Measurements from ENCODE around the gene SOX12.
A peak's percentile ranks its signal among the peaks of the same experiment; 100 is the strongest.
"Not testable (repeated sequence)": the region's sequence is repeated elsewhere in the genome, so short reads cannot be mapped to it uniquely, and the experiment has no call there.

The SOX12 gene

DNA sequence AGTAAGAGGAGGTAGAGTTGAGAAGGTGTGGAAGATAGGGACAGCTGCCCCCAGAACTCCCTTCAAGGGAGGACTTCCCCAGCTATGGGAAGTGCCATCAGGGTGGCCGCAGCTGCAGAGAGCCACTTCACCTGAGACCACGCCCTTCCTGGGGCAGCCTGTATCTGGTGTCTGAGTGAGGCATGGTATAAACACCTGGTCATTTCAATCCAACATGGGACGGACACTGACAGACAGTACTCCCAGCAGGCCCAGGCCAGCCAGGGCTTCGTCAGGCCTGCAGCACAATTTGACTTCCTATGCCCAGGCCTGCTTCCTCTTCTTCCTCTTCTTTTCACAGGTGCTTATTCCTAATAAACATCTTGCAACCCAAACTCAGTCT lies 4.5 kb downstream of the SOX12 start:
- no peak for DNase-seq

DNA sequence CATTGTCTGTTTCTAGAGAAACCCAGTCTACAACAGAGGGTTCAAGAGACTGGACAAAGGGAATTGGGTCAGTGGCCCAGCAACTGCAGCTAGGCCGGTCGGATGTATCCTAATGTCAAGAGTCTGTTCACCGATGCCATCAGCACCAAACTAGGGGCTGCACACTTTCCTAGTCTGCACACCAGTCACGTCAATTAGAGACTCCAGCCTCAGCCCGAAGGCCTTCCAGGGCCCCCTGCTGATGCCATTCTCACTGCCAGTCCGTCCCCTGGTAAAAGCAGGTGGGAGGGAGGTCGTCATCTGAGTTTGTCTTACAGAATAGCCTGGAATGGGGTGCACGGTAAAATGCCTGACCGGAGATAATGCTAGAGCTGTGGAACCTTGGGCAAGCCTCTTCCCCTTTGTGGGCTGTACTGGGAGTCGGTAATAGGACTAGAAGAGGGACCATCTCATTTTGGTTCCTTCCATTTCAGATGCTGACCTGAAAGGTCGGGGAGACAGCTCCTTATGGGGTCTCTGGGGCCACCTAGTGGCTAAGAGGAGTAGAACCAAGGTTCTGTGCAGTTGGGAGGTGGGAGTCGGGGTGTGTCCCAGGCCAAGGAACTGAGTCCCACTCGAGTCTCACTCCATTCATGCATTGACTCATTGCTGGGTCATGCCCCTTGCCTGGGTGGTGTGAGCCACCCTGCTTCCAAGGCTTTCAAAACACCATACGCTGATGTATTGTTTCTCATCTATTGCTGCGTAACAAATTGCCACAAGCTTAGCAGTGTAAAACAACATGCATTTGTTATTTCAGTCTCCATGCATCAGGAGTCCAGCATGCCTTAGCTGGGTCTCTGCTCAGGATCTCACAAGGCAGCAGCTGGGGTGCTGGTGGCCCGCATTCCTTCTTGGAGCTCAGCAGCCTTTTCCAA lies 5.1 kb downstream of the SOX12 start:
- no peak for DNase-seq

DNA sequence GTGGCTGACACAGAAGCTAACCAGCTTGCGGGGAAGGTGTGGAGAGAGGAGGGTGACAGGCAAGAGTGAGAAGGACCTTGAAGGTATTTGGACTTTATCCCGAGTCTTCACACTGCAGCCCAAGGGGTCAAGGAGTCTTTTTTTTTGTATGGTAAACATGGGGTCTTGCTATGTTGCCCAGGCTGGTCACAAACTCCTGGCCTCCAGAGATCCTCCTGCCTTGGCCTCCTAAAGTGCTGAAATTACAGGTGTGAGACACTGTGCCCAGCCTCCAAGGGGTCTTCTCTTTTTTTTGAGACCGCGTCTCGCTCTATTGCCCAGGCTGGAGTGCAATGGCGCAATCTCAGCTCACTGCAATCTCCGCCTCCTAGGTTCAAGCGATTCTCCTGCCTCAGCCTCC lies 9.2 kb downstream of the SOX12 start:
- DNase-seq, result no peak

DNA sequence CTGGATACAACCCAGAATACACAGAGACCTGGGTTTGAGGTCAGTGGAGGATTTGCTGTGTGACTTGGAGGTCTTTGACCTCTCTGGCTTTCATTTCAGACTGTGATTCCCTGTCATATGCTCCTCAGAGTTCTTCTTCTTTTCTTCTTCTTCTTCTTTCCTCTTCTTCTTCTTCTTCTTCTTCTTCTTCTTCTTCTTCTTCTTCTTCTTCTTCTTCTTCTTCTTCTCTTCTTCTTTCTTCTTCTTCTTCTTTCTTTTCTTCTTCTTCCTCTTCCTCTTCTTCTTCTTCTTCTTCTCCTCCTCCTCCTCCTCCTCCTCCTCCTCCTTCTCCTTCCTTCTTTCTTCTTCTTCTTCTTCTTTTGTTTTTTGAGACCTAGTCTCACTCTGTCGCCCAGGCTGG lies 10.7 kb downstream of the SOX12 start:
- not testable (repeated sequence) for DNase-seq

DNA sequence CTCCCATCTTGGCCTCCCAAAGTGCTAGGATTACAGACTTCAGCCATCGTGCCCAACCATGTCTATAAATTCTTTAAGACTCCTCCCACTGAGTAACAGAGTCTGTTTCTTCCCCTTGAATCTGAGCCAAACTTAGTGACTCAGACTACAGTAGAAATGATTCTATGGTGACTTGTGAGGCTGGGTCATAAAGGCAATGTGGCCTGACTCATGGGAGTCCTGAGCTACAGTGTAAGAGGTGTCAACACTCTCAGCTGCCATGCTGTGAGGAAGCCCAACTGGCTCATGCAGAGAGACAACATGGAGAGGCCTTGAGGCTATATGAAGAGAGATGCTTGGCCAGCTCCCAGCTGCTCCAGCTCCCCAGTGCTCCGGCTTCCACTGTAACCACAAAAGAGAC lies 16.3 kb downstream of the SOX12 start:
- no peak for DNase-seq

DNA sequence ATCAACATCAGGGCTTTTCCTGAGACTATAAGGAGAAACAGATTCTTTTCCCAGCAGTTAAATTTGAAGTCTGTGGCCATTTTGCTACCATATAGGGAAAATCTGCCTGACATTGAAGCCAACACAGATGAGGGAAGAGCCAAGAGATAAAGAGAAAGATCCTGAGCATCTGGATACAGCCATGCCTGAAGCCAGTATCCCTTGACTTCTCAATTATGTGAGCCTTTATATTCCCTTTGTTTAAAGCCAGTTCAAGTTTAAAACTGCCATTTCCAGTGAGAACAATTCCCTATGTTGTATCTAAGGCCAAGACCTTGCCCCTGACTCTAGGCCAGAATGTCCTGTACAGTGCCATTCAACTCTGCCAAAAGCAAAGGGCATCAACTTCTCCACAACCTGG lies 17.8 kb downstream of the SOX12 start:
- DNase-seq, result no peak

DNA sequence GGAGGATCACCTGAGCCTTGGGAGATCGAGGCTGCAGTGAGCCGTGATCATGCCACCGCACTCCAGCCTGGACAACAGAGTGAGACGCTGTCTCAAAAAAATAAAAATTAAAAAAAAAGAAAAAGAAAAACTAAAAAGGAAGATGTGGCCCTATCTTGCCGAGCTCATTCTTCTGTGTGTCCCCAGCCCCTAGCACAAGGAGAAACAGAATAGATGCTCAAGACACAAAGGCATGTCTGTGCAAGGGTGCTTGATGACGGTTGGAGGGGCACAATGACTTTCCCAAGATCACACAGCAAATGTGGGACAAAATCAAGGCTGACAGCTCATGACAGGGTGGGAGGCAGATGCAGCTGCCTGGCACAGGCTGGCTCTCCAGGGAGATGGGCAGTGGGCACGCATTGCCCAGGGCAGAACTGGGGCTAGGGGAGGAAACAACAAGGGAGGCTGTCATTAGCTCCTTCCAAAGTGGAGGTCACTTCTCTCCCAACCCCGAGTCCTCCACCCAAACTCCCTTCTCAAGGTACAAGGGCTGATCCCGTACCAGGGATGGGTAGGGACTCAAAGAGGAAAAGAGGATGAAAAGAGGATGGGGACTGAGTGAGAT lies 20.8 kb downstream of the SOX12 start:
- DNase-seq, result no peak

DNA sequence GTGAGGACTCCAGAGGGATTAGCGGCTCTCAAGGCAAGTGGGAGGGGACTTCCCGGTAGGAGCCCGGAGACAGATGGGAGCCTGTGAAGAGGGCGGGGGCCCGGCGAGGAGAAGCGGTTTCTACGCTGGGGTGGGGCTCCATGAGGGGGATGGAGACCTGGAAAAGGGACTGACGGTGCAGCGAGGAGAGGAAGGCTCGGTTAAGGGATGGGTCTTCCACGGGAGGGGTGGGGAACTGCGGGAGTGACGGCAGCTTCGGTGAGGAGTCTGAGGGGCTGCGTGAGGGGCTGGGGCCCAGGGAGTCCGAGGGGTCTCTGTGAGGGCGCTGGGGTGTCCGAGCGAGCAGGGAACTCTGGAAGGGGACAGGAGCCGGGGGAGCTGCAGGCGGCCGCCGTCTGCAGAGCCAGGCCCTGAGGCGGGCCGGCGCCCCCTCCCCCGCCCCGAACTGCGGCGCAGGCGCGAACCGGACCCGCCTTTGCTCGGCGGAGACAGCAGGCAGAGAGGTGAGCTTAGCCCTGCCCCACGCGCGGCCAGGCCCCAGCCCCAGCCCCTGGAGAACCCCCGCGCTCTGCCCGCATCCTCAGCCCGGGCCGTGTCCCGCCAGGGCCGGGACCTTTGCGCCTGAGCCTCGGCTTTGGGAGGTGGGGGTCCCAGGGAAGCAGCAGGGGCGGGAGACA lies 21.4 kb downstream of the SOX12 start, which contains the start of gene NRSN2:
NRSN2 (plus strand) TSS at position 472 of the 677 bp plus-strand sequence. CDS start 2,533 bp downstream, outside the sequence.
- DNase-seq, result no peak

DNA sequence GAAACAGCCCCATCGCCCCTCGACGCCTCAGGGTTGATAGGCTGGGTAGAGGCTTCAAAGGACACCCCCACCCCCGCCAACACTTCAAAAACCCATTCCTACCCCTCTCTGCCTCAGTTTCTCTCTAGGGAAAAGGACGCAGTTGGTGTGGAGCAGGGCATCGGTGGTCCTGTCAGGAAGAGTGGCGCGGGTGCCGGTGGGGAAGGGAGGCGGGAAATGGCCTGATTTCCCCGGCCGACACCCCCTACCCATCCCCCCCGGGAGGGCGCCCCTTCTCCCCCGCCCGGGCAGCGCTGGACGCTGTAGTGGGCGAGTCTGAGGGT lies 21.9 kb downstream of the SOX12 start:
- DNase-seq, result no peak

DNA sequence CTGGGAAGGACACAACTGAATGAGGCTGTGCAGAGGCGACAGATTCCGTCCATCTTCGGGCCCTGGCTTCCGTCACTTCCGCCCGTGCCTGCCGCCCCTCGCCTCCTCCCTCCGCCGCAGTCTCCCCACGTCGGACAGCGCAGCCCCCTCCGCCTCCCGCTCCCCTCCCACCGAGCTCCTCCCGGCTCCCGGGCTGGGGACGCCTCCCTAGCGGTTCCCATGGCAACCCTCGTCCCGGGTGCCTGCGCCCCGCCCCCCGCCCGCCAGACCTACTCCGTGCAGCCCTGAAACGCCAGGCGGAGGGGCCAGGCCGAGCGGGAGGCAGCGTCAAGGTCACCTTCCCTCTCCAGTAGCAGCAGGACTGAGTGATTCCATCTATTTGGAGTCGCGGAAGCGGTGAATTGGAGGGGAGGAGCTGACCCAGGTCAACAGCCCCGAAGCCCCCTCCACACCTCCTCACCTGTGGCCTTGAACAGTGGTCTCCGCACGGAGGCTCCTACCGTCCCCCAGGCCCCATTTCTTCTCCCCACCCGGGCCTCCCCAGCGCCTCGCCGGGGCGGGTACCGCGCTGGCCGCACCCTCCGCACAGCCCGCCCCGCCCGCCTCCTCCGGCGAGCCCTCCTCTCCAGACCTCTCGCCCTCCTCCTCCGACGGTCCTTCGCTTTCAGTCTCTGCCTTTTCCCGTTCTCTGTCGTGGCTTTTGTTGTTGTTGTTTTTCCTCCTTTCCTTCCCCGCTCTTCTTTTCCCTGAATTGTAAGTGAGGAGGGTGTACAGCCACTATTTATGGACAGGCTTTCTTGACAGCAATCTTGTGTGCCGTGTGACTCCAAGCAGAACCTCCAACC lies 22.5 kb downstream of the SOX12 start:
- DNase-seq, result peak; percentile 62

DNA sequence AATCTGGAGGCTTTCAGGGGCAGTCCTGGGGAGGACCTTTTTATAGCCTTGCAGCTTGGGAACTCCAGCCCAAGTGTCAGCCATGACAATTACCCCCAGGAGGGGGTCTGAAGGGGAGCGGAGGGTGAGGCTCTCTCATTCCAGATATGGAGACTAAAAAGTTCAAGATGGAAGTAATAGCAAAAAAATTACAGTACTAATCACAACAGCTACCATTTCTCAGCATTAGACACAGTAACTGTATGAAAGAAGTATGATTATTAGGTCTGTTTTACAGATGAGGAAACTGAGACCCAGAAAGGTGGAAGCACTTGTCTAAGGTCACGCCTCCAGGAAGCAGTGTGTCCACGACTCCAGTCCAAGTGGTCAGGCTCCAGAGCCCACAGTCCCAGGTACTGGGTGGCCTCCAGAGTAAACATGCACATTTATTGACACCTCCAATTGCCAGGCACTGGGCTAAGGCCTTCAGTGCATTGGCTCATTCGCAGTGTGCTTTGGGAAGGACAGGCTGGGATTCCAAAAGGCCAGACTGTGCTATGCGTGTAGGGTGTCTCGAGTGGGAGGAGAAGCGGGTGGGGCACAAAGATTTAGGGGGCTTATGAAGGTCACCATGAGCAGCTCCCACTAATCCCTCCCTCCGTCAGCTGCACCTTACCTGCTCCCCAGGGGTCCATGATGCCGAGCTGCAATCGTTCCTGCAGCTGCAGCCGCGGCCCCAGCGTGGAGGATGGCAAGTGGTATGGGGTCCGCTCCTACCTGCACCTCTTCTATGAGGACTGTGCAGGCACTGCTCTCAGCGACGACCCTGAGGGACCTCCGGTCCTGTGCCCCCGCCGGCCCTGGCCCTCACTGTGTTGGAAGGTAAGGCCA lies 23.9 kb downstream of the SOX12 start:
- no peak for DNase-seq

DNA sequence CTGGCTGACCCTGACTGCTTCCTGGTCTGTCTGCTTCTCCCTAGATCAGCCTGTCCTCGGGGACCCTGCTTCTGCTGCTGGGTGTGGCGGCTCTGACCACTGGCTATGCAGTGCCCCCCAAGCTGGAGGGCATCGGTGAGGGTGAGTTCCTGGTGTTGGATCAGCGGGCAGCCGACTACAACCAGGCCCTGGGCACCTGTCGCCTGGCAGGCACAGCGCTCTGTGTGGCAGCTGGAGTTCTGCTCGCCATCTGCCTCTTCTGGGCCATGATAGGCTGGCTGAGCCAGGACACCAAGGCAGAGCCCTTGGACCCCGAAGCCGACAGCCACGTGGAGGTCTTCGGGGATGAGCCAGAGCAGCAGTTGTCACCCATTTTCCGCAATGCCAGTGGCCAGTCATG lies 27.8 kb downstream of the SOX12 start:
- DNase-seq, result no peak

DNA sequence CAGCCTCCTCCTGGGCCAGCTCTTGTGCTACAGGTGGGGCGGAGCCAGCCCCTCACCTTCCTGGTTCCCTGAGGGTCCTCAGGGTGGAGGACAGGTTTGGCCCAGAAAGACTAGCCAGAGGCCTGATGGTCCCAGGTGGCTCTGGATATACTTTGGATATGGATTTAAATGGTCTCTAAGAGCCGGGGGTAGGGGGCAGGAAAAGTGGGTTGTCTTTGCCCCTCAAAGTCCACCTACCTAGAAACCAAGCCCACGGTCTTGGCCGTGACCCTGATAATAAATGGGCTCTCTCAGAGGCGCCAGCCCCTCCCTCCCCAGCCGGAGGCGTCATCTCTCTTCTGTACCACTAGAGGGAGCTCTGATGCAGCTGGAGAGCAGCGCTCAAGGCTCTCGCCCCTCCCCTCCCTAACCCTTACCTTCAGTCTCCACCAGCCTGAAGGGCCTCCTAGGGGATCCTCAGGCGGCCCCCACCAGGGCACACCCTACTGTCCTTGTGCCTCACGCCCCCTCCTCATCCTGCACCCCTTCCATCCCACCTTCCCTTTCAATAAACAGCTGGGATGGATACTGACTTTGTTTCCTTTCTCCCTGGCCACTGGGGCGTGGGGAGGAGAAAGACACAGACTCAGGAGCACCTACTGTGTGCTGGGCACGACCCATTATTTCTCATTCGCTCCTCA lies 29.1 kb downstream of the SOX12 start:
- peak; percentile 18 for DNase-seq

DNA sequence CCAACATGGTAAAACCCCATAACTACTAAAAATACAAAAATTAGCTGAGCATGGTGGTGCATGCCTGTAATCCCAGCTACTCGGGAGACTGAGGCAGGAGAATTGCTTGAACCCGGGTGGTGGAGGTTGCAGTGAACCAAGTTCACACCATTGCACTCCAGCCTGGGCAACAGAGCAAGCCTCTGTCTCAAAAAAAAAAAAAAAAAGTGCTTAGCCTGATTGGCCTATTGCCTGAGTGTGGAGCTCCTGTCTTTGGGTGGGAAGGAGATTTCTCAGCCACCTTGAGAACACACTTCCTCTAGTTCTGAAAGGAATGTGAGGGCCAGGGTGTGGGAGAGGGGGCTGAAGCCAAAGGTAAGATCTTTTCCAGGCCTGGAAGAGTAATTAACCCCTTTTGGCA lies 30.8 kb downstream of the SOX12 start:
- not testable (repeated sequence) for DNase-seq

DNA sequence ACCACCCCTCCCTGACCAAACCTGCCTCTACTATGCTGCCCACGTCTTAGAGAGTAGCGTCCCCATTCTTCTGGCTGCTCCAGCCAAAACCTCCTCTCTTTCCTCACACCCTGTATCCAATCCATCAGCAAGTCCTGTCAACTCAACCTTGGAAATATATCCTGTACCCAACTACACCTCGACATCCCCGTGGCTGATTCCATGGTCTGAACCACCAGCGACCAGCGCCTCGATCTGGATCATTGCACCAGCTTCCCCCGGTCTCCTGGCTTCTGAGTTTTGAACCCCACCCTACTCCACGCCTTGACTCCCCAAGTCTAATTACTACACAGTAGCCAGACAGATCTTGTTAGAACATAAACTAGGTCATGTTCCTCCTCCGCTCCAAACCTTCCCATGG lies 31.4 kb downstream of the SOX12 start:
- no peak for DNase-seq

DNA sequence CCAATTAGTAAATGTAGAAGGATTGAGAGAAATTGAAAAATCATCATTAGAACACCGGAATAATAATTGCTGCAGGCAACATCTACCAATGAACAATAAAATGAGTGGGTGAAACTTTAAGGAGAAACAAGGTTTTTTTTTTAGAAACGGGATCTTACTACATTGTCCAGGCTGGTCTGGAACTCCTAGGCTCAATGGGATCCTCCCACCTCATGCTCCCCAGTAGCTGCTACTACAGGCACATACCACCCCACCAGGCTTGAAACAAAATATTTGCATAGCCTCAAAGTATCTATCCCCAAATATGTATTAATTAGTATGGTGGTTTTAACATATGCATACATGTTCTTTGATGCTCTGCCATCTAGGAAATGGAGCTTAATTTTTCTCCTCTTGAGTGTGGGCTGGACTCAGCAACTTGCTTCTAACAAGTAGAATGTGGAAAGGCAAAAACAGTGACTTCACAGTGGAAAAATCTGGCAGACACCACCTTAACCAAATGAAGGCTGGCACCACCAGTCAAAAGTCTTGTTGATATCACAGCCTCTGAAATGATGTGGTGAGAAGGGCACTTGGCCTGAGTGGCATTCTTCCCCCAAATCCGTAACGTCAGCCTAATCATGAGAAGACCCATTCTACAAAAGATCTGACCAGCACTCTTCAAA lies 33.7 kb downstream of the SOX12 start:
- DNase-seq, result no peak

DNA sequence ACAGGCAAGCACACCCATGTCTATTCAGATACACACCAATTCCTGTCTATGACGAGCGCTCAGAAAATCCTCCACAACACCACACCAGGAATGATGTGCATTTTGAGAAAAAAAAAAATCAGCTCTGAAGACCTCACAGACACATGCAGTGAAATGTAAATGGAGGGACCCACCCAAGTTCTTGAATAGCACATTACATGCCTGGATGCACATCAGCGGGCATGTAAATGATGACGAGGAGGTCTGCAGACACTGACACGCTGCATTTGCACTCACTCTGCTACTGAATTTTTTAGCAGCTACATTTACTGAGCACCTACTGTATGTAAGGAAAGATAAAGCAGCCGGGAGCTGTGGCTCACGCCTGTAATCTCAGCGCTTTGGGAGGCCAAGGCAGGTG lies 36.2 kb downstream of the SOX12 start:
- DNase-seq, result no peak

DNA sequence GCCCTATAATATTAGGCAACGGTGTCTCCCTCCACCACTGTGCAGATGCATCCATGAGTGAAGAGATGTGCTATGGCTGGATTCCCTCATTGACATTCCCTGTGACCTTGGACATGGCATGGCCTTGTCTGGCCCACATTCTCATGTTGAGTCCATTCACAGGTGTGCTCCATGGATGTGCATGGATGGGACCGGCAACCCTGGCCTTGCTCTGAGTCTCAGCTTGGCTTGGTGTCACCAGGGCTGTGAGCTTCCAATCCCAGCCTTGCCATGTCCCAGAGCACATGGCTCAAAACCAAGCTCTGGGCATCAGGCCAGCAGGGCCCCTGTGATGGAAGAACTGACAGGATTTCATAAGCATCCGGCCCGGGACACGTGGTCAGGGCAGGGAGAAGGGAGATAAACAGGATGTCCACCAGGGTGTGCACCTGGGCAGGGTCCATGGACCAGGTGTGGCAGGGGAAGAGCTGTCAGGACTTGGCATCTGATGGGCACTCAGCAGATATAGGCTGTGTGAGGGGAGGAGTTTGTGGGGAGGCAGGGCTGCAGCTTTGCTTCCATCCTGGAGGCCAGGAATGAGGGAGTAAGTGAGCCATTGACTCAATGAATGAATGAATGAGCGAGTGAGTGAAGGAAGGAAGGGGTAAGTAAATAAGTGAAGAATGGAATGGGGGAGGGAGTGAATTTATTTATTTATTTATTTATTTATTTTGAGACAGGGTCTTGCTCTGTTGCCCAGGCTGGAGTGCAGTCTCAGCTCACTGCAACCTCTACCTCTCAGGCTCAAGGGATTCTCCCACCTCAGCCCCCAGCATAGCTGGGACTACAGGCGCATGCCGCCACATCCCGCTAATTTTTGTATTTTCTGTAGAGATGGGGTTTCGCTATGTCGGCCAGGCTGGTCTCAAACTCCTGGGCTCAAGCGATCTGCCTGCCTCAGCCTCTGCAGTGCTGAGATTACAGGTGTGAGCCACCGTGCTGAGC lies 37.2 kb downstream of the SOX12 start:
- no peak for DNase-seq

DNA sequence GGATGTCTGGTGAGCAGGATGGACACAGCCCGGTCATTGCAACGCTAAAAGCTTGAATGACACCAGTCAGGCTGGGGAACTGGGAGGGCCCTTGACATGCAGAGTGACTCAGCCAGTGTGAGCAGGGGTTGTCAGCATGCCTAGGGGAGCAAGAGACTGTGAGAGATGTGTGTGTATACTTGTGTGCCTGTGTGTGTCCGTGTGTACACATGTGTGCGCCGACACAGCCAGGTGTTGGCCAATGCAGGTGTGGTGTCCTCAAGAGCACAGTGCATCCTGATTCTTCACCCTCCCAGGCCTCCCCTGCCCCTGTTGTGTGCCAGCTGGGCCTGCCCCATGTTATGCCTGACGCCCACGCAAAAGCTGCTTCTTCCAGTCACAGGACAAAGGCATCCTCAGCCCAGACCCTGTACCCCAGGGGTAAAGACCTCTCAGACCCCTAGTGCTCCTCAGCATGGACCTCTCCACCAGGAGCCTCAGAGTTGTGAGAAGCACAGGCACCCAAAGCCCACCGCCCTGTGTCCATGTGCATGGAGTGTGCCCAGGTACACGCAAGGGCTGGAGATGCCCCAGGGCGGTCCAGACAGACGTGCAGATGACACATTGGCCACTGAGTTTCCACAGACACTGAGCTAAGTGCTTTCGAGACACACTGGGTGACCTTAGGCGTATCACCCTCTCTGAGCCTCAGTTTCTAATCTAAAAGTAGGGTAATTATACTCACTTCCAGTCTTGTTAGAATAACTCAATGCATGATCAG lies 38.1 kb downstream of the SOX12 start:
- DNase-seq, result no peak
